Choroid plexus epithelial cell (primary cell): ENCODE results near the gene RANBP3L.
A peak's percentile ranks its signal among the peaks of the same experiment; 100 is the strongest.

Experiments
- DNase-seq: peaks from one replicate; pipeline ENCODE4 v3.0.0-alpha.2; 2010; ENCODE audit warnings: low read depth
- H3K4me3 ChIP-seq: 2 replicates; pipeline ENCODE4 v1.5.1; 2011; ENCODE audit warnings: low read depth, mild to moderate bottlenecking, control low read depth, low read length, moderate library complexity
- CTCF ChIP-seq: conservative IDR thresholded peaks from 2 replicates; pipeline ENCODE4 v1.5.1; 2011; ENCODE audit warnings: low read depth, mild to moderate bottlenecking, control low read depth, inconsistent platforms, low read length, moderate library complexity

The RANBP3L gene

GRCh38 chr5:36323926-36324781, 22.5 kb upstream of the RANBP3L start:
- TF ChIP-seq CTCF: no peak
- DNase-seq: no peak
- no peak overlapping the region for H3K4me3 ChIP-seq

GRCh38 chr5:36312953-36313672, 11.4 kb upstream of the RANBP3L start:
- no peak for TF ChIP-seq CTCF
- no peak overlapping the region for H3K4me3 ChIP-seq
- no peak for DNase-seq

- DNase-seq: peak; percentile 16
- TF ChIP-seq CTCF: no peak
- H3K4me3 ChIP-seq: no peak overlapping the region
Measured at GRCh38 chr5:36311956-36312355, 10.3 kb upstream of the RANBP3L start.

GRCh38 chr5:36310138-36310537, 8.4 kb upstream of the RANBP3L start:
- DNase-seq: no peak
- no peak for TF ChIP-seq CTCF

GRCh38 chr5:36305571-36306326, 4.0 kb upstream of the RANBP3L start:
- peak; percentile 75 for DNase-seq
- peak; percentile 87 for TF ChIP-seq CTCF
- H3K4me3 ChIP-seq: no peak overlapping the region

More at GRCh38 chr5:36310138-36310537, 8.4 kb upstream of the RANBP3L start:
- no peak overlapping the region for H3K4me3 ChIP-seq

GRCh38 chr5:36304095-36304805, 2.5 kb upstream of the RANBP3L start:
- no peak overlapping the region for H3K4me3 ChIP-seq
- no peak for DNase-seq
- no peak for TF ChIP-seq CTCF
